Neural progenitor cell (in vitro differentiated cells): ENCODE results near the gene LZTS2.

Experiments
- CTCF ChIP-seq: fragments of 200-600 bp; sonication (generic); IDR thresholded peaks from 2 replicates; pipeline ENCODE4 v1.5.1; 2017; ENCODE audit warnings: antibody characterized with exemption, mild to moderate bottlenecking
- EZH2phosphoT487 ChIP-seq: fragments of 200-600 bp; sonication (generic); IDR thresholded peaks from 2 replicates; pipeline ENCODE4 v1.6.1; 2017; ENCODE audit warnings: antibody characterized with exemption

- TF ChIP-seq CTCF, result no peak
- TF ChIP-seq EZH2phosphoT487, result no peak
Measured at GRCh38 chr10:101002456-101002855, 2.8 kb downstream of the LZTS2 start.
